GM21529 (cell line): Measurements from ENCODE around the gene MYO1H.
"Not testable (repeated sequence)": the region's sequence is repeated elsewhere in the genome, so short reads cannot be mapped to it uniquely, and the experiment has no call there.

ENCODE experiments used
- ATAC-seq: cut with Tn5 transposase; IDR thresholded peaks from one replicate; pipeline ENCODE4 v1.9.1; 2021; ENCODE audit not compliant: unreplicated experiment

MYO1H gene

GRCh38 chr12:109394891-109395290 is 47.2 kb downstream of the MYO1H start:
- ATAC-seq: no peak

- not testable (repeated sequence) for ATAC-seq
These were observed 57.1 kb downstream of the MYO1H start for GRCh38 chr12:109404841-109405240.

GRCh38 chr12:109406147-109406546 is 58.4 kb downstream of the MYO1H start:
- ATAC-seq: not testable (repeated sequence)

GRCh38 chr12:109418848-109419480 is 71.3 kb downstream of the MYO1H start:
- ATAC-seq: no peak

- ATAC-seq: no peak
These were observed 73.8 kb downstream of the MYO1H start for GRCh38 chr12:109421355-109422087.

GRCh38 chr12:109422251-109422650 is 74.6 kb downstream of the MYO1H start:
- ATAC-seq: no peak

GRCh38 chr12:109423392-109423791 is 75.7 kb downstream of the MYO1H start:
- no peak for ATAC-seq

- ATAC-seq: no peak
These were observed 80.4 kb downstream of the MYO1H start for GRCh38 chr12:109428037-109428629.

GRCh38 chr12:109428804-109429203 is 81.1 kb downstream of the MYO1H start:
- ATAC-seq: not testable (repeated sequence)

GRCh38 chr12:109430244-109430643 is 82.5 kb downstream of the MYO1H start:
- ATAC-seq: no peak

- ATAC-seq: no peak
These were observed 84.7 kb downstream of the MYO1H start for GRCh38 chr12:109432431-109432830.

- ATAC-seq: peak; percentile 56
These were observed 85.2 kb downstream of the MYO1H start for GRCh38 chr12:109432842-109433304.

GRCh38 chr12:109433618-109434017 is 85.9 kb downstream of the MYO1H start:
- ATAC-seq: no peak

GRCh38 chr12:109434582-109434981 is 86.9 kb downstream of the MYO1H start:
- no peak for ATAC-seq

GRCh38 chr12:109435428-109436187 is 87.9 kb downstream of the MYO1H start:
- ATAC-seq: no peak

GRCh38 chr12:109436188-109436560 is 88.5 kb downstream of the MYO1H start:
- no peak for ATAC-seq

GRCh38 chr12:109439181-109439580 is 91.5 kb downstream of the MYO1H start:
- ATAC-seq: no peak

GRCh38 chr12:109439951-109440350 is 92.3 kb downstream of the MYO1H start:
- not testable (repeated sequence) for ATAC-seq

- no peak for ATAC-seq
These were observed 93.3 kb downstream of the MYO1H start for GRCh38 chr12:109440851-109441490.

- ATAC-seq: no peak
These were observed 96.1 kb downstream of the MYO1H start for GRCh38 chr12:109443794-109444193.

- ATAC-seq: no peak
These were observed 96.6 kb downstream of the MYO1H start for GRCh38 chr12:109444259-109444658.
